Trophoblast cell (in vitro differentiated cells and primary cell): ENCODE measurements around the gene PDE6G.
A peak's percentile ranks its signal among the peaks of the same experiment; 100 is the strongest.

Experiments
- DNase-seq, 2 donors: peaks; one replicate each; pipeline ENCODE4 v3.0.0-alpha.2; 2016
- H2AFZ ChIP-seq: 2 replicates; pipeline ENCODE4 v1.6.1; 2013; ENCODE audit warnings: low read length, moderate library complexity, mild to moderate bottlenecking; ENCODE audit not compliant: insufficient read depth, poor library complexity
- H2AK5ac ChIP-seq: 2 replicates; pipeline ENCODE4 v1.6.1; 2013; ENCODE audit warnings: mild to moderate bottlenecking, low read length
- H2BK120ac ChIP-seq: 2 replicates; pipeline ENCODE4 v1.6.1; 2013; ENCODE audit warnings: low read length, mild to moderate bottlenecking, moderate library complexity; ENCODE audit not compliant: insufficient read depth, poor library complexity
- H2BK12ac ChIP-seq: 2 replicates; pipeline ENCODE4 v1.6.1; 2013; ENCODE audit warnings: mild to moderate bottlenecking, low read length, moderate library complexity
- H2BK5ac ChIP-seq: 2 replicates; pipeline ENCODE4 v1.6.1; 2013; ENCODE audit warnings: low read length, low read depth, moderate library complexity, mild to moderate bottlenecking; ENCODE audit not compliant: poor library complexity
- H3K14ac ChIP-seq: 2 replicates; pipeline ENCODE4 v1.6.1; 2013; ENCODE audit warnings: mild to moderate bottlenecking, low read length
- H3K18ac ChIP-seq: 2 replicates; pipeline ENCODE4 v1.6.1; 2013; ENCODE audit warnings: mild to moderate bottlenecking, low read length
- H3K23ac ChIP-seq: 2 replicates; pipeline ENCODE4 v1.6.1; 2013; ENCODE audit warnings: low read length
- H3K27ac ChIP-seq: 2 replicates; pipeline ENCODE4 v1.5.1; 2013; ENCODE audit warnings: low read depth, mild to moderate bottlenecking, inconsistent platforms, low read length, moderate library complexity
- H3K27me3 ChIP-seq: 2 replicates; pipeline ENCODE4 v1.6.1; 2013; ENCODE audit warnings: inconsistent platforms, mild to moderate bottlenecking, low read length, moderate library complexity; ENCODE audit not compliant: insufficient read depth
- H3K36me3 ChIP-seq, 2 experiments: 1 replicate in 1 of 2; 2 replicates in 1 of 2; pipeline ENCODE4 v1.6.1; 2013; ENCODE audit warnings: low read length in 2 of 2, mild to moderate bottlenecking in 2 of 2, moderate library complexity in 1 of 2; ENCODE audit not compliant: insufficient read depth in 2 of 2, control insufficient read depth in 1 of 2
- H3K4ac ChIP-seq: 2 replicates; pipeline ENCODE4 v1.6.1; 2013; ENCODE audit warnings: low read depth, mild to moderate bottlenecking, low read length, moderate library complexity
- H3K4me1 ChIP-seq, 2 experiments: 1 replicate in 1 of 2; 2 replicates in 1 of 2; pipeline ENCODE4 v1.6.1; 2013; ENCODE audit warnings: low read length in 2 of 2, mild to moderate bottlenecking in 2 of 2, moderate library complexity in 1 of 2; ENCODE audit not compliant: insufficient read depth in 2 of 2, control insufficient read depth in 1 of 2
- H3K4me2 ChIP-seq: 2 replicates; pipeline ENCODE4 v1.6.1; 2013; ENCODE audit warnings: inconsistent platforms, mild to moderate bottlenecking, low read length, moderate library complexity
- H3K4me3 ChIP-seq: 2 replicates; pipeline ENCODE4 v1.5.1; 2013; ENCODE audit warnings: mild to moderate bottlenecking, low read depth, low read length, inconsistent platforms
- H3K79me1 ChIP-seq: one replicate; pipeline ENCODE4 v1.6.1; 2013; ENCODE audit warnings: low read length
- H3K79me2 ChIP-seq: 2 replicates; pipeline ENCODE4 v1.6.1; 2013; ENCODE audit warnings: low read length, mild to moderate bottlenecking; ENCODE audit not compliant: control insufficient read depth, insufficient read depth, poor library complexity
- H3K9ac ChIP-seq: 2 replicates; pipeline ENCODE4 v1.6.1; 2013; ENCODE audit warnings: mild to moderate bottlenecking, low read length
- H3K9me3 ChIP-seq: 2 replicates; pipeline ENCODE4 v1.6.1; 2013; ENCODE audit warnings: low read depth, mild to moderate bottlenecking, control low read depth, inconsistent platforms, low read length; ENCODE audit not compliant: insufficient read depth
- H4K12ac ChIP-seq: 2 replicates; pipeline ENCODE4 v1.6.1; 2013; ENCODE audit warnings: low read depth, mild to moderate bottlenecking, low read length, moderate library complexity
- H4K8ac ChIP-seq: 2 replicates; pipeline ENCODE4 v1.6.1; 2013; ENCODE audit warnings: low read depth, mild to moderate bottlenecking, low read length, moderate library complexity
- H4K91ac ChIP-seq: one replicate; pipeline ENCODE4 v1.6.1; 2013; ENCODE audit warnings: low read depth, mild to moderate bottlenecking, low read length, moderate library complexity
- WGBS: extraction: QIAGEN DNeasy Blood & Tissue Kit; methylation state at CpG from one replicate; pipeline ENCODE4 v1.1.7; 2013; ENCODE audit warnings: missing lambda C conversion rate; ENCODE audit not compliant: insufficient read length, insufficient coverage; ENCODE audit errors: extremely low coverage; 5-methylcytosine and 5-hydroxymethylcytosine counted together

Gene PDE6G

DNA sequence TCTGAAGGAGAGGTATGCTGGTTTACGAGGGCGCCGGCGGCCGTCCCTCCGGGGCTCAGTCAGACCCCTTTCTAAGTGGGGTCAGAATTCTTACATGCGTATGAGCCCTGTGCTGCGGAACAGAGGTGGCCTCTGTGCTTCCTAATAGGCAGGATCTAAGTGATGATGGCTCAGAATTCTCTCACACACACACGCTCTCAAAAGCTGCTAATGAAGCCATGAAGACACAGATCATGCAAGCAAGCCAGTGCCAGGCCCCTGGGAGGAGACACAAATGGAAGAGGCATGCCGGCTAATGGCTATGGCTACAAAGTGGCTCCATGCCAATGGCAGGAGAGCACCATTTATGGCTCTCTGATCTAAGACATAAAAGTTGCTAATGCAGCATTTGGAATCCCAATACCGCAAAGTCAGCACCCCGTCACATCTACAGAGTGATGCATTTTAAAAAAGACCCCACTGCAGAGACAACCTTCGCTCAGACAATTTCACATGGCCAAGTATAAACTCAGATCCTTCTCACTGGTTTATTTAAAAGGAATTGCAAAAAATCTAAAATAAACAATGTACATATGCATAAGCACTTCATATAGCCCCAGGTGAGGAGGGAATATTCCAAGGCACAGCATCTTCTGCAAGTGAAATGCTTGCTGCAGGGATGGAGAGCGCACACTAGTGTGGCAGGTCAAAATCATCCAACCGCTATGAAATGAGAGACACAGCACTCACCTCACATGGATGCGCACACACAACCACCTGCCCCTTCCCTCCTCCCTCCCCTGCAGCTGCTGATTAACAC lies 44.0 kb downstream of the PDE6G start:
- Histone ChIP-seq H3K18ac (no peak overlapping the region), H2BK12ac (no peak overlapping the region), H2AFZ (no peak overlapping the region), H4K8ac (no peak overlapping the region), H3K4ac (no peak overlapping the region), H3K4me3 (no peak overlapping the region), H3K4me1 (no peaks in the 10 kb centered on the region), H2BK5ac (no peak overlapping the region), H2AK5ac (no peak overlapping the region), H3K79me2 (no peaks in the 10 kb centered on the region), H2BK120ac (no peak overlapping the region), H3K27me3 (no peaks in the 10 kb centered on the region), H3K36me3 (peaks cover 64 to 69% of the 10 kb centered on the region in 2 experiments), H3K79me1 (no peaks in the 10 kb centered on the region), H3K9me3 (peaks cover 2% of the 10 kb centered on the region), H3K23ac (no peak overlapping the region), H4K91ac (no peak overlapping the region), H3K4me2 (no peak overlapping the region), H3K27ac (no peak overlapping the region), H3K14ac (no peak overlapping the region), H3K9ac (no peak overlapping the region), H4K12ac (no peak overlapping the region)
- DNase-seq = no peak
- no CpG with 5 or more reads among the region's 16 CpGs for WGBS

GRCh38 chr17:81609541-81610311 lies 46.6 kb downstream of the PDE6G start:
- Histone ChIP-seq H4K8ac (no peak overlapping the region), H2BK12ac (no peak overlapping the region), H3K79me1 (no peaks in the 10 kb centered on the region), H4K12ac (no peak overlapping the region), H3K4me3 (no peak overlapping the region), H2AFZ (no peak overlapping the region), H2BK5ac (no peak overlapping the region), H2AK5ac (no peak overlapping the region), H3K18ac (peak overlapping the region; percentile 29), H3K23ac (no peak overlapping the region), H3K4ac (peak overlapping the region; percentile 31), H3K9ac (no peak overlapping the region), H3K14ac (no peak overlapping the region), H3K27ac (no peak overlapping the region), H3K4me2 (no peak overlapping the region), H3K9me3 (peaks cover 2% of the 10 kb centered on the region), H3K4me1 (no peaks in the 10 kb centered on the region), H2BK120ac (no peak overlapping the region), H3K36me3 (peaks cover 62 to 71% of the 10 kb centered on the region in 2 experiments), H3K79me2 (no peaks in the 10 kb centered on the region), H4K91ac (no peak overlapping the region), H3K27me3 (no peaks in the 10 kb centered on the region)
- peak; percentile 68 to 88 for DNase-seq
- no CpG with 5 or more reads among the region's 19 CpGs for WGBS

DNA sequence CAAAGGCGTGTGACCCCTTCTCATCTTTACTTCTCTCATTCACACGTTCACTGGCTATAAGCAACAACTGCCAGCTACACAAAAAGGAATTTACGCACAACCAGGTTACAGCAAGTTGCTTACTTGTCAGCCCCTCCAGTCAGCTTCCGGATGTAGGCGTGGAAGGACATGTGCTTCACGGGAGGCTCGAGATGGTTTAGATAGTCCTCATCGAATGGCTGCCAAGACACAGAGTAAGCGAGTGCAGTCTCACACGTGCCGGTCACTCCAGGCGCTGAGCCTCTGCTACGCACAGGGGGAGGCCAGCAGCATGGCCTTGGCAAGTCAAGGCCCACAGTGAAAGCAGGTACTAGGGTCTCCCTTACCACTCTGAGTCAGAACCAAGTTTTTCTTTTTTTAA lies 47.7 kb downstream of the PDE6G start:
- H4K8ac ChIP-seq = no peak overlapping the region
- no peak overlapping the region for H2AFZ ChIP-seq
- WGBS = no CpG with 5 or more reads among the region's 13 CpGs
- H3K79me1 ChIP-seq = no peaks in the 10 kb centered on the region
- no peak overlapping the region for H2AK5ac ChIP-seq
- H3K4me2 ChIP-seq = no peak overlapping the region
- no peak overlapping the region for H4K12ac ChIP-seq
- H3K4ac ChIP-seq = peak overlapping the region; percentile 9
- H3K4me1 ChIP-seq = no peaks in the 10 kb centered on the region
- H3K14ac ChIP-seq = no peak overlapping the region
- H3K23ac ChIP-seq = no peak overlapping the region
- no peak overlapping the region for H3K18ac ChIP-seq
- no peak overlapping the region for H3K4me3 ChIP-seq
- H3K79me2 ChIP-seq = no peaks in the 10 kb centered on the region
- H3K27ac ChIP-seq = no peak overlapping the region
- H3K9ac ChIP-seq = no peak overlapping the region
- no peak overlapping the region for H2BK120ac ChIP-seq
- H3K27me3 ChIP-seq = no peaks in the 10 kb centered on the region
- DNase-seq = peak; percentile 81 to 90
- H2BK5ac ChIP-seq = no peak overlapping the region
- H4K91ac ChIP-seq = no peak overlapping the region
- peaks cover 2% of the 10 kb centered on the region for H3K9me3 ChIP-seq
- H2BK12ac ChIP-seq = no peak overlapping the region
- peaks cover 62 to 71% of the 10 kb centered on the region in 2 experiments for H3K36me3 ChIP-seq

DNA sequence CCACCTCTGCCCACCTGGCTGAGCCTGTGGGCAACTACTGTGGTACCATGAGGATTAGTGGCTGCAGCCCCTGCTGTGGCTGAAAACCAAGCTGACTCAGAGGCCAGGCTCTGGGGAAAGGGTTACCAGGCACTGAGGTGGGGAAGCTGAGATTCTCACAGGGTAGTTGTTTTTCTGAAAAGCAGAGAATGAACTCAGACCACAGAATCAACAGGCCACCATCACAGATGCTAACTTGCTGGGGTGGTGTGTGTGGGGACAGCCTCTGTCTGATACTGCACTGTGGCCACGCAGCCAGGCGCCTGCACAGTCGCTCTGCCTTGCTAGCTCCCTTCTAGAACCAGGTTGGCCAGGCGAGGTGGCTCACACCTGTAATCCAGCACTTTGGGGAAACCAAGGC lies 48.3 kb downstream of the PDE6G start:
- Histone ChIP-seq H3K27me3 (no peaks in the 10 kb centered on the region), H3K79me2 (no peaks in the 10 kb centered on the region), H3K18ac (no peak overlapping the region), H3K4ac (peak overlapping the region; percentile 20), H2AK5ac (no peak overlapping the region), H3K4me2 (no peak overlapping the region), H3K4me3 (no peak overlapping the region), H3K4me1 (no peaks in the 10 kb centered on the region), H2BK5ac (no peak overlapping the region), H2AFZ (no peak overlapping the region), H2BK120ac (no peak overlapping the region), H3K79me1 (no peaks in the 10 kb centered on the region), H4K91ac (no peak overlapping the region), H3K36me3 (peaks cover 61 to 70% of the 10 kb centered on the region in 2 experiments), H3K27ac (no peak overlapping the region), H3K9me3 (peaks cover 2% of the 10 kb centered on the region), H3K14ac (no peak overlapping the region), H3K9ac (no peak overlapping the region), H4K8ac (no peak overlapping the region), H3K23ac (peak overlapping the region; percentile 90), H4K12ac (no peak overlapping the region), H2BK12ac (no peak overlapping the region)
- no peak for DNase-seq
- WGBS = no CpG with 5 or more reads among the region's 4 CpGs
